Activated CD4-positive, alpha-beta memory T cell treated with anti-CD3 and anti-CD28 coated beads, Interleukin-2, amount 10 ng/mL, durations not matched to agents 7 days and 5 days (primary cell): Measurements from ENCODE around the gene BMPR1A. TPM values are rescaled to one million over a fixed set of nuclear protein-coding genes. Genes with fewer than 3 reads are reported as not detected.
A peak's percentile ranks its signal among the peaks of the same experiment; 100 is the strongest.
"Not testable (repeated sequence)": the region's sequence is repeated elsewhere in the genome, so short reads cannot be mapped to it uniquely, and the experiment has no call there.

Experiments
- CTCF ChIA-PET: fragments of 350-600 bp; sonication (Branson Sonifier 250); formaldehyde crosslinking; loops from one replicate; lab custom pipeline; 2021; ENCODE audit warnings: antibody characterized with exemption, inconsistent platforms; lab: Charles Lee
- POLR2A ChIA-PET: fragments of 350-600 bp; sonication (Branson Sonifier 250); formaldehyde crosslinking; loops from one replicate; lab custom pipeline; 2021; ENCODE audit warnings: antibody characterized with exemption; lab: Charles Lee
- DNase-seq: peaks from one replicate; pipeline ENCODE4 v3.0.0-alpha.2; 2020
- H3K27ac Mint-ChIP-seq: one replicate; pipeline ENCODE4 v1.8.0; 2021; ENCODE audit warnings: mild to moderate bottlenecking, mixed read lengths
- H3K27me3 Mint-ChIP-seq: one replicate; pipeline ENCODE4 v1.8.0; 2021; ENCODE audit warnings: mixed read lengths
- H3K36me3 Mint-ChIP-seq: one replicate; pipeline ENCODE4 v1.8.0; 2021; ENCODE audit warnings: low read depth, mixed read lengths
- H3K4me1 Mint-ChIP-seq: one replicate; pipeline ENCODE4 v1.8.0; 2021; ENCODE audit warnings: mixed read lengths
- H3K4me3 Mint-ChIP-seq: one replicate; pipeline ENCODE4 v1.8.0; 2021; ENCODE audit warnings: mild to moderate bottlenecking, mixed read lengths
- H3K9me3 Mint-ChIP-seq: one replicate; pipeline ENCODE4 v1.8.0; 2021; ENCODE audit warnings: mixed read lengths
- total RNA-seq, 2 experiments: library from RNA; stranded (reverse); gene quantifications; one replicate each; pipeline ENCODE4 v1.2.3, GENCODE V29; 2021

BMPR1A gene
- total RNA-seq, 2 experiments from 2014 or later: 14.8 to 17.2 TPM

GRCh38 chr10:86944907-86945306, 188.5 kb downstream of the BMPR1A start:
- Mint-ChIP-seq H3K27ac (no peak overlapping the region), H3K4me3 (no peak overlapping the region), H3K4me1 (peaks cover 28% of the 10 kb centered on the region), H3K36me3 (no peaks in the 10 kb centered on the region), H3K9me3 (no peaks in the 10 kb centered on the region), H3K27me3 (peaks cover 5% of the 10 kb centered on the region)
- CTCF ChIA-PET: no interaction called here
- peak; percentile 14 for DNase-seq
- POLR2A ChIA-PET: interaction anchor here (1.2 to 1.9 kb wide), 2 partner anchors 22 to 151 kb away, joined by 3 to 5 read pairs; no protein-coding TSS in a partner anchor

GRCh38 chr10:86945361-86946212, 189.2 kb downstream of the BMPR1A start:
- peaks cover 4% of the 10 kb centered on the region for H3K36me3 Mint-ChIP-seq
- CTCF ChIA-PET: interaction anchor here (0.8 kb wide), 1 partner anchor 21 kb away, joined by 3 read pairs; no protein-coding TSS in a partner anchor

GRCh38 chr10:86946213-86947155, 190.1 kb downstream of the BMPR1A start:
- CTCF ChIA-PET: interaction anchor here (0.8 kb wide), 1 partner anchor 20 kb away, joined by 3 read pairs; no protein-coding TSS in a partner anchor
- H3K36me3 Mint-ChIP-seq: peaks cover 5% of the 10 kb centered on the region
- H3K27ac Mint-ChIP-seq: no peak overlapping the region
- H3K27me3 Mint-ChIP-seq: peaks cover 5% of the 10 kb centered on the region
- peaks cover 32% of the 10 kb centered on the region for H3K4me1 Mint-ChIP-seq
- POLR2A ChIA-PET: interaction anchor here (1.2 to 1.9 kb wide), 2 partner anchors 20 to 22 kb away, joined by 3 to 5 read pairs; partner anchors contain the start of gene ADIRF
- DNase-seq: no peak
- H3K4me3 Mint-ChIP-seq: no peak overlapping the region
- H3K9me3 Mint-ChIP-seq: peaks cover 3% of the 10 kb centered on the region

More at GRCh38 chr10:86945361-86946212, 189.2 kb downstream of the BMPR1A start:
- DNase-seq: no peak
- peaks cover 27% of the 10 kb centered on the region for H3K4me1 Mint-ChIP-seq
- peaks cover 5% of the 10 kb centered on the region for H3K27me3 Mint-ChIP-seq
- H3K27ac Mint-ChIP-seq: no peak overlapping the region
- POLR2A ChIA-PET: interaction anchor here (1.2 to 1.9 kb wide), 2 partner anchors 21 to 23 kb away, joined by 3 to 5 read pairs; partner anchors contain the start of gene ADIRF
- no peak overlapping the region for H3K4me3 Mint-ChIP-seq
- peaks cover 2% of the 10 kb centered on the region for H3K9me3 Mint-ChIP-seq

- Mint-ChIP-seq H3K9me3 (peaks cover 14% of the 10 kb centered on the region), H3K4me1 (peaks cover 32% of the 10 kb centered on the region)
- CTCF ChIA-PET: interaction anchor here (1.5 kb wide), 1 partner anchor 8 kb away, joined by 8 read pairs; no protein-coding TSS in a partner anchor
- POLR2A ChIA-PET, H3K27ac Mint-ChIP-seq, H3K36me3 Mint-ChIP-seq, DNase-seq, H3K27me3 Mint-ChIP-seq, H3K4me3 Mint-ChIP-seq: not testable (repeated sequence)
Measured at GRCh38 chr10:86947806-86948205, 191.4 kb downstream of the BMPR1A start.

GRCh38 chr10:86950349-86950748, 193.9 kb downstream of the BMPR1A start:
- Mint-ChIP-seq H3K4me3 (no peak overlapping the region), H3K36me3 (peaks cover 7% of the 10 kb centered on the region), H3K27me3 (peaks cover 5% of the 10 kb centered on the region), H3K4me1 (peaks cover 25% of the 10 kb centered on the region), H3K9me3 (peaks cover 16% of the 10 kb centered on the region), H3K27ac (peak overlapping the region; percentile 92)
- ChIA-PET POLR2A (interaction anchor here (0.8 to 0.9 kb wide), 2 partner anchors 20 to 145 kb away, joined by 3 to 5 read pairs; partner anchors contain the start of gene SHLD2), CTCF (interaction anchor here (0.6 to 2.0 kb wide), 4 partner anchors 10 to 199 kb away, joined by 3 to 6 read pairs (median 4); no protein-coding TSS in a partner anchor)
- no peak for DNase-seq

- H3K27ac Mint-ChIP-seq: peak overlapping the region; percentile 92
- H3K36me3 Mint-ChIP-seq: peaks cover 7% of the 10 kb centered on the region
- H3K9me3 Mint-ChIP-seq: peaks cover 16% of the 10 kb centered on the region
- no peak overlapping the region for H3K4me3 Mint-ChIP-seq
- ChIA-PET CTCF (interaction anchor here (0.7 to 2.0 kb wide), 3 partner anchors 9 to 15 kb away, joined by 3 to 6 read pairs (median 3); no protein-coding TSS in a partner anchor), POLR2A (interaction anchor here (1.2 kb wide), 1 partner anchor 9 kb away, joined by 3 read pairs; no protein-coding TSS in a partner anchor)
- peaks cover 25% of the 10 kb centered on the region for H3K4me1 Mint-ChIP-seq
- no peak for DNase-seq
- H3K27me3 Mint-ChIP-seq: peaks cover 5% of the 10 kb centered on the region
Measured at GRCh38 chr10:86951184-86951761, 194.9 kb downstream of the BMPR1A start.

GRCh38 chr10:86952106-86952505, 195.7 kb downstream of the BMPR1A start:
- no peak overlapping the region for H3K27ac Mint-ChIP-seq
- no peak overlapping the region for H3K4me3 Mint-ChIP-seq
- ChIA-PET CTCF (interaction anchor here (0.6 kb wide), 1 partner anchor 13 kb away, joined by 5 read pairs; no protein-coding TSS in a partner anchor), POLR2A (interaction anchor here (1.2 kb wide), 1 partner anchor 8 kb away, joined by 3 read pairs; no protein-coding TSS in a partner anchor)
- no peaks in the 10 kb centered on the region for H3K27me3 Mint-ChIP-seq
- peaks cover 21% of the 10 kb centered on the region for H3K4me1 Mint-ChIP-seq
- peaks cover 16% of the 10 kb centered on the region for H3K9me3 Mint-ChIP-seq
- DNase-seq: no peak
- peaks cover 7% of the 10 kb centered on the region for H3K36me3 Mint-ChIP-seq

- CTCF ChIA-PET: interaction anchor here (0.6 kb wide), 1 partner anchor 14 kb away, joined by 5 read pairs; no protein-coding TSS in a partner anchor
- POLR2A ChIA-PET, H3K27ac Mint-ChIP-seq, H3K27me3 Mint-ChIP-seq, H3K4me3 Mint-ChIP-seq, DNase-seq, H3K36me3 Mint-ChIP-seq: not testable (repeated sequence)
- Mint-ChIP-seq H3K9me3 (peaks cover 16% of the 10 kb centered on the region), H3K4me1 (peaks cover 21% of the 10 kb centered on the region)
Measured at GRCh38 chr10:86952697-86953096, 196.3 kb downstream of the BMPR1A start.

- H3K4me1 Mint-ChIP-seq: peaks cover 15% of the 10 kb centered on the region
- H3K27me3 Mint-ChIP-seq: no peaks in the 10 kb centered on the region
- H3K4me3 Mint-ChIP-seq: no peak overlapping the region
- POLR2A ChIA-PET: interaction anchor here (1.1 kb wide), 1 partner anchor 17 kb away, joined by 4 read pairs; no protein-coding TSS in a partner anchor
- CTCF ChIA-PET: interaction anchor here (0.6 to 1.9 kb wide), 3 partner anchors 10 to 15 kb away, joined by 3 to 5 read pairs (median 3); no protein-coding TSS in a partner anchor
- no peak overlapping the region for H3K27ac Mint-ChIP-seq
- no peak for DNase-seq
- H3K36me3 Mint-ChIP-seq: peaks cover 7% of the 10 kb centered on the region
- peaks cover 16% of the 10 kb centered on the region for H3K9me3 Mint-ChIP-seq
Measured at GRCh38 chr10:86953747-86954680, 197.6 kb downstream of the BMPR1A start.

GRCh38 chr10:86954681-86955500, 198.5 kb downstream of the BMPR1A start:
- H3K4me3 Mint-ChIP-seq: no peak overlapping the region
- peaks cover 7% of the 10 kb centered on the region for H3K36me3 Mint-ChIP-seq
- H3K9me3 Mint-ChIP-seq: peaks cover 16% of the 10 kb centered on the region
- no peaks in the 10 kb centered on the region for H3K27me3 Mint-ChIP-seq
- no peak for DNase-seq
- ChIA-PET POLR2A (interaction anchor here (1.1 to 1.4 kb wide), 2 partner anchors 12 to 16 kb away, joined by 3 to 4 read pairs; no protein-coding TSS in a partner anchor), CTCF (interaction anchor here (0.6 to 1.9 kb wide), 3 partner anchors 11 to 16 kb away, joined by 3 to 5 read pairs (median 3); no protein-coding TSS in a partner anchor)
- peaks cover 12% of the 10 kb centered on the region for H3K4me1 Mint-ChIP-seq
- H3K27ac Mint-ChIP-seq: no peak overlapping the region
